GM23338 (cell line): Measurements from ENCODE around the gene DMTF1. TPM values are rescaled to one million over a fixed set of nuclear protein-coding genes. Genes with fewer than 3 reads are reported as not detected.

Source experiments
- ATAC-seq: fragments of 200-7000 bp; cut with Tn5 transposase; 3 replicates; pipeline ENCODE4 v1.9.1; 2020
- DNase-seq: peaks from one replicate; pipeline ENCODE4 v3.0.0-alpha.2; 2015; ENCODE audit warnings: low spot score
- H2AFZ ChIP-seq: fragments of 200-600 bp; sonication (generic); 2 replicates; pipeline ENCODE4 v1.8.0; 2016; ENCODE audit warnings: antibody characterized with exemption, mild to moderate bottlenecking, moderate library complexity
- H3F3A ChIP-seq: fragments of 200-600 bp; sonication (generic); replicated peaks from 2 replicates; pipeline ENCODE4 v1.8.0; 2017; ENCODE audit warnings: antibody characterized with exemption, mixed run types, low read depth
- H3K27ac ChIP-seq: fragments of 200-600 bp; sonication (generic); 2 replicates; pipeline ENCODE4 v1.6.1; 2016; ENCODE audit warnings: low read depth
- H3K27me3 ChIP-seq: fragments of 200-600 bp; sonication (generic); 2 replicates; pipeline ENCODE4 v1.8.0; 2016; ENCODE audit warnings: mild to moderate bottlenecking, mixed run types, moderate library complexity; ENCODE audit not compliant: insufficient read depth
- H3K36me3 ChIP-seq: fragments of 200-600 bp; sonication (generic); 2 replicates; pipeline ENCODE4 v1.8.0; 2016; ENCODE audit warnings: mild to moderate bottlenecking; ENCODE audit not compliant: insufficient read depth
- H3K4me1 ChIP-seq: fragments of 200-600 bp; sonication (generic); 2 replicates; pipeline ENCODE4 v1.8.0; 2016; ENCODE audit warnings: mild to moderate bottlenecking, moderate library complexity; ENCODE audit not compliant: insufficient read depth
- H3K4me2 ChIP-seq: fragments of 200-600 bp; sonication (generic); 2 replicates; pipeline ENCODE4 v1.7.1; 2017; ENCODE audit warnings: mixed run types
- H3K4me3 ChIP-seq: fragments of 200-600 bp; sonication (generic); 2 replicates; pipeline ENCODE4 v1.6.1; 2016; ENCODE audit warnings: mixed run types
- H3K79me2 ChIP-seq: fragments of 200-600 bp; sonication (generic); replicated peaks from 2 replicates; pipeline ENCODE4 v1.8.0; 2017; ENCODE audit warnings: mild to moderate bottlenecking; ENCODE audit not compliant: insufficient read depth
- H3K9me2 ChIP-seq: fragments of 200-600 bp; sonication (generic); 2 replicates; pipeline ENCODE4 v1.8.0; 2017; ENCODE audit not compliant: insufficient read depth
- H4K20me1 ChIP-seq: fragments of 200-600 bp; sonication (generic); replicated peaks from 2 replicates; pipeline ENCODE4 v1.8.0; 2017; ENCODE audit warnings: mild to moderate bottlenecking; ENCODE audit not compliant: insufficient read depth
- H3K27ac Mint-ChIP-seq: 2 replicates; pipeline ENCODE4 v1.8.0; 2020; ENCODE audit warnings: inconsistent platforms, mild to moderate bottlenecking, moderate library complexity, mixed read lengths
- H3K27me3 Mint-ChIP-seq: 3 replicates; pipeline ENCODE4 v1.8.0; 2022; ENCODE audit warnings: low read depth, mild to moderate bottlenecking, moderate library complexity, mixed read lengths, inconsistent platforms; ENCODE audit not compliant: insufficient read depth, poor library complexity
- H3K36me3 Mint-ChIP-seq: 3 replicates; pipeline ENCODE4 v1.8.0; 2021; ENCODE audit warnings: low read depth, mild to moderate bottlenecking, inconsistent platforms, moderate library complexity, mixed read lengths
- H3K4me1 Mint-ChIP-seq: 3 replicates; pipeline ENCODE4 v1.8.0; 2020; ENCODE audit warnings: mild to moderate bottlenecking, inconsistent platforms, mixed read lengths
- H3K4me3 Mint-ChIP-seq: 3 replicates; pipeline ENCODE4 v1.8.0; 2021; ENCODE audit warnings: moderate library complexity, mild to moderate bottlenecking, inconsistent platforms, mixed read lengths
- H3K9me3 Mint-ChIP-seq: 3 replicates; pipeline ENCODE4 v1.8.0; 2020; ENCODE audit warnings: moderate library complexity, mild to moderate bottlenecking, inconsistent platforms, mixed read lengths
- CREB1 ChIP-seq: fragments of 250-450 bp; sonication (Bioruptor Pico); IDR thresholded peaks from 2 replicates; pipeline ENCODE4 v1.5.0; 2020; ENCODE audit warnings: low read depth, mild to moderate bottlenecking, moderate library complexity
- CTCF ChIP-seq, 2 experiments: fragments of 200-600 bp in 1 of 2; sonication (generic) in 1 of 2; conservative IDR thresholded peaks; 2 replicates each; pipeline versions ENCODE4 v1.5.1 to v1.6.1; 2016 to 2017; ENCODE audit warnings: antibody characterized with exemption in 2 of 2, low read depth in 2 of 2, mild to moderate bottlenecking in 2 of 2, moderate library complexity in 1 of 2
- ETS1 ChIP-seq: IDR thresholded peaks from 2 replicates; pipeline ENCODE4 v1.6.1; 2016; ENCODE audit warnings: antibody characterized with exemption
- EZH2 ChIP-seq: fragments of 200-600 bp; sonication (generic); IDR thresholded peaks from one replicate; pipeline ENCODE4 v1.8.0; 2017; ENCODE audit warnings: antibody characterized with exemption, mild to moderate bottlenecking, low read depth; ENCODE audit not compliant: unreplicated experiment
- EZH2phosphoT487 ChIP-seq: fragments of 200-600 bp; sonication (generic); IDR thresholded peaks from one replicate; pipeline ENCODE4 v1.8.1; 2018; ENCODE audit warnings: antibody characterized with exemption; ENCODE audit not compliant: unreplicated experiment
- JUNB ChIP-seq: IDR thresholded peaks from one replicate; pipeline ENCODE4 v1.6.1; 2016; ENCODE audit warnings: antibody characterized with exemption; ENCODE audit not compliant: unreplicated experiment
- NANOG ChIP-seq: IDR thresholded peaks from 2 replicates; pipeline ENCODE4 v1.6.1; 2016; ENCODE audit warnings: antibody characterized with exemption, borderline replicate concordance
- POLR2AphosphoS5 ChIP-seq: IDR thresholded peaks from 2 replicates; pipeline ENCODE4 v1.6.1; 2016; ENCODE audit warnings: antibody characterized with exemption, low read depth
- REST ChIP-seq: IDR thresholded peaks from one replicate; pipeline ENCODE4 v1.6.1; 2018; ENCODE audit warnings: antibody characterized with exemption; ENCODE audit not compliant: unreplicated experiment
- STAT1 ChIP-seq: IDR thresholded peaks from one replicate; pipeline ENCODE4 v1.6.1; 2016; ENCODE audit warnings: antibody characterized with exemption; ENCODE audit not compliant: unreplicated experiment
- ZNF114 ChIP-seq: fragments of 250-450 bp; sonication (Bioruptor Pico); IDR thresholded peaks from 2 replicates; pipeline ENCODE4 v1.5.0; 2020; ENCODE audit warnings: mild to moderate bottlenecking, moderate library complexity
- ZNF331 ChIP-seq: fragments of 250-450 bp; sonication (Bioruptor Pico); IDR thresholded peaks from 2 replicates; pipeline ENCODE4 v1.5.0; 2020; ENCODE audit warnings: low read depth, mild to moderate bottlenecking, moderate library complexity
- ZNF462 ChIP-seq: fragments of 250-450 bp; sonication (Bioruptor Pico); IDR thresholded peaks from 2 replicates; pipeline ENCODE4 v1.5.0; 2020; ENCODE audit warnings: mild to moderate bottlenecking, moderate library complexity
- polyA plus RNA-seq: library from polyadenylated mRNA; unstranded; fragments of >200 nt; fragmentation: Nextera tagmentation; extraction: Ambion mirVana; gene quantifications from 2 replicates; pipeline ENCODE4 v1.2.1, GENCODE V29; 2016
- total RNA-seq: library from RNA; depleted of rRNA; stranded (reverse); fragments of >200 nt; shearing (Covaris generic); gene quantifications from 2 replicates; pipeline ENCODE4 v1.2.3, GENCODE V29; 2014

The DMTF1 gene
- total and polyA plus RNA-seq, 2 experiments from 2014 or later: 60.4 to 114 TPM

- Histone ChIP-seq H4K20me1 (peaks cover 51% of the 10 kb centered on the region), H2AFZ (no peak overlapping the region), H3F3A (no peaks in the 10 kb centered on the region), H3K27ac (no peak overlapping the region; the same call in 1 of the 2 replicates), H3K4me2 (no peak overlapping the region), H3K4me3 (no peak overlapping the region), H3K9me2 (no peaks in the 10 kb centered on the region), H3K4me1 (0 out of 2 replicates have a peak, but pooled peaks cover 4% of the 10 kb centered on the region), H3K36me3 (peaks cover 17% of the 10 kb centered on the region; the same call in 1 of the 2 replicates), H3K79me2 (peaks cover 98% of the 10 kb centered on the region), H3K27me3 (no peaks in the 10 kb centered on the region)
- no peaks in the 10 kb centered on the region for H3K9me3 Mint-ChIP-seq
- no peak overlapping the region for H3K27ac Mint-ChIP-seq
- ATAC-seq (no peak), DNase-seq (no peak)
- H3K4me3 Mint-ChIP-seq: no peak overlapping the region
- no peaks in the 10 kb centered on the region for H3K27me3 Mint-ChIP-seq
- TF ChIP-seq EZH2phosphoT487: no peak
- TF ChIP-seq EZH2: no peak
- TF ChIP-seq STAT1: no peak
- TF ChIP-seq ZNF114 (CRISPR knock-in tag): no peak
- TF ChIP-seq CREB1 (CRISPR knock-in tag): no peak
- no peak for TF ChIP-seq ZNF331 (CRISPR knock-in tag)
- no peak for TF ChIP-seq POLR2AphosphoS5
- TF ChIP-seq ZNF462 (CRISPR knock-in tag): no peak
- no peak for TF ChIP-seq REST
- no peak for TF ChIP-seq JUNB
- TF ChIP-seq CTCF (conservative IDR thresholded peaks at IDR 0.05; ENCODE audit: low read depth in 2 of 2): no peak
- TF ChIP-seq ETS1: no peak
- TF ChIP-seq NANOG: no peak
- peaks cover 19% of the 10 kb centered on the region; the same call in 2 of the 3 replicates for H3K4me1 Mint-ChIP-seq
- peaks cover 30% of the 10 kb centered on the region; the same call in 2 of the 3 replicates for H3K36me3 Mint-ChIP-seq
These were observed 7.3 kb downstream of the DMTF1 start for GRCh38 chr7:87159538-87159937.
